Activated CD8-positive, alpha-beta T cell treated with anti-CD3 and anti-CD28 coated beads for 36 hours (primary cell): ENCODE results near the gene SPPL3. TPM values are rescaled to one million over a fixed set of nuclear protein-coding genes. Genes with fewer than 3 reads are reported as not detected.
A peak's percentile ranks its signal among the peaks of the same experiment; 100 is the strongest.

Experiments used
- ATAC-seq: fragments of 200-7000 bp; cut with Tn5 transposase; one replicate; pipeline ENCODE4 v1.10.0; 2021; ENCODE audit warnings: mild to moderate bottlenecking, moderate library complexity
- CTCF ChIA-PET: fragments of 350-600 bp; sonication (Branson Sonifier 250); formaldehyde crosslinking; loops from one replicate; lab custom pipeline; 2021; ENCODE audit warnings: antibody characterized with exemption; lab: Charles Lee
- POLR2A ChIA-PET: fragments of 350-600 bp; sonication (Branson Sonifier 250); formaldehyde crosslinking; loops from one replicate; lab custom pipeline; 2021; ENCODE audit warnings: antibody characterized with exemption; lab: Charles Lee
- DNase-seq: peaks from one replicate; pipeline ENCODE4 v3.0.0-alpha.2; 2020
- H3K27ac Mint-ChIP-seq: one replicate; pipeline ENCODE4 v1.8.0; 2021; ENCODE audit warnings: mild to moderate bottlenecking, mixed read lengths
- H3K27me3 Mint-ChIP-seq: one replicate; pipeline ENCODE4 v1.8.0; 2021; ENCODE audit warnings: mixed read lengths
- H3K36me3 Mint-ChIP-seq: one replicate; pipeline ENCODE4 v1.8.0; 2021; ENCODE audit warnings: low read depth, mixed read lengths
- H3K4me1 Mint-ChIP-seq: one replicate; pipeline ENCODE4 v1.8.0; 2021; ENCODE audit warnings: low read depth, mixed read lengths
- H3K4me3 Mint-ChIP-seq: one replicate; pipeline ENCODE4 v1.8.0; 2021; ENCODE audit warnings: mild to moderate bottlenecking, moderate library complexity, mixed read lengths
- H3K9me3 Mint-ChIP-seq: one replicate; pipeline ENCODE4 v1.8.0; 2021; ENCODE audit warnings: mixed read lengths
- CTCF ChIP-seq: fragments of 200-600 bp; IDR thresholded peaks from one replicate; pipeline ENCODE4 v1.8.0; 2022; ENCODE audit warnings: antibody characterized with exemption, mild to moderate bottlenecking
- intact Hi-C: fragments of 100-400 bp; cut with micrococcal nuclease; formaldehyde crosslinking; loops from one replicate; pipeline ENCODE4 v1.10.0; 2022
- total RNA-seq, 2 experiments: library from RNA; stranded (reverse); gene quantifications; one replicate each; pipeline ENCODE4 v1.2.3, GENCODE V29; 2021

SPPL3 gene
- total RNA-seq, 2 experiments from 2014 or later = 19.8 to 20.8 TPM

GRCh38 chr12:120831648-120832267 lies 72.4 kb downstream of the SPPL3 start:
- no peaks in the 10 kb centered on the region for H3K27me3 Mint-ChIP-seq
- ATAC-seq (no peak), DNase-seq (no peak)
- H3K4me3 Mint-ChIP-seq = no peak overlapping the region
- peak overlapping the region; percentile 6 for H3K27ac Mint-ChIP-seq
- POLR2A ChIA-PET = interaction anchor here (1.4 kb wide), 1 partner anchor 33 kb away, joined by 4 read pairs; no protein-coding TSS in a partner anchor
- intact Hi-C loops = no loop called here
- H3K4me1 Mint-ChIP-seq = peaks cover 69% of the 10 kb centered on the region
- peaks cover 2% of the 10 kb centered on the region for H3K36me3 Mint-ChIP-seq
- CTCF ChIA-PET = interaction anchor here (0.7 to 1.5 kb wide), 4 partner anchors 15 to 206 kb away, joined by 3 read pairs; no protein-coding TSS in a partner anchor
- TF ChIP-seq CTCF = no peak
- no peaks in the 10 kb centered on the region for H3K9me3 Mint-ChIP-seq

GRCh38 chr12:120830966-120831365 lies 73.2 kb downstream of the SPPL3 start:
- peaks cover 69% of the 10 kb centered on the region for H3K4me1 Mint-ChIP-seq
- POLR2A ChIA-PET = interaction anchor here (1.4 kb wide), 1 partner anchor 32 kb away, joined by 4 read pairs; no protein-coding TSS in a partner anchor
- peaks cover 2% of the 10 kb centered on the region for H3K36me3 Mint-ChIP-seq
- no peaks in the 10 kb centered on the region for H3K9me3 Mint-ChIP-seq
- H3K4me3 Mint-ChIP-seq = no peak overlapping the region
- CTCF ChIA-PET = interaction anchor here (1.4 kb wide), 1 partner anchor 15 kb away, joined by 3 read pairs; no protein-coding TSS in a partner anchor
- intact Hi-C loops = no loop called here
- ATAC-seq = no peak
- no peak overlapping the region for H3K27ac Mint-ChIP-seq
- TF ChIP-seq CTCF = no peak
- H3K27me3 Mint-ChIP-seq = no peaks in the 10 kb centered on the region
- no peak for DNase-seq

GRCh38 chr12:120830052-120830940 lies 73.9 kb downstream of the SPPL3 start:
- Mint-ChIP-seq H3K27me3 (no peaks in the 10 kb centered on the region), H3K27ac (no peak overlapping the region), H3K4me3 (no peak overlapping the region), H3K4me1 (peaks cover 68% of the 10 kb centered on the region), H3K9me3 (no peaks in the 10 kb centered on the region), H3K36me3 (peaks cover 2% of the 10 kb centered on the region)
- ATAC-seq (peak; percentile 19), DNase-seq (no peak)
- intact Hi-C loops = no loop called here
- CTCF ChIA-PET = no interaction called here
- POLR2A ChIA-PET = interaction anchor here (1.4 kb wide), 1 partner anchor 32 kb away, joined by 4 read pairs; no protein-coding TSS in a partner anchor
- TF ChIP-seq CTCF = no peak

GRCh38 chr12:120826335-120826734 lies 77.8 kb downstream of the SPPL3 start:
- peaks cover 62% of the 10 kb centered on the region for H3K4me1 Mint-ChIP-seq
- peaks cover 2% of the 10 kb centered on the region for H3K36me3 Mint-ChIP-seq
- ATAC-seq (no peak), DNase-seq (no peak)
- ChIA-PET CTCF (interaction anchor here (0.7 to 1.2 kb wide), 2 partner anchors 10 to 25 kb away, joined by 3 to 5 read pairs; no protein-coding TSS in a partner anchor), POLR2A (no interaction called here)
- H3K4me3 Mint-ChIP-seq = no peak overlapping the region
- no peaks in the 10 kb centered on the region for H3K9me3 Mint-ChIP-seq
- H3K27me3 Mint-ChIP-seq = no peaks in the 10 kb centered on the region
- no peak for TF ChIP-seq CTCF
- H3K27ac Mint-ChIP-seq = no peak overlapping the region
- intact Hi-C loops = no loop called here
